Kidney epithelial cell (primary cell): ENCODE results near the gene SPIC. TPM values are rescaled to one million over a fixed set of nuclear protein-coding genes. Genes with fewer than 3 reads are reported as not detected.

Experiments
- DNase-seq: peaks from one replicate; pipeline ENCODE4 v3.0.0-alpha.2; 2010; ENCODE audit warnings: low read depth
- H3K27me3 ChIP-seq: 2 replicates; pipeline ENCODE4 v1.6.0; 2011; ENCODE audit warnings: low read length; ENCODE audit not compliant: control insufficient read depth, insufficient read depth
- H3K36me3 ChIP-seq: 2 replicates; pipeline ENCODE4 v1.5.1; 2011; ENCODE audit warnings: low read length; ENCODE audit not compliant: control insufficient read depth, insufficient read depth
- H3K4me3 ChIP-seq: 2 replicates; pipeline ENCODE4 v1.5.1; 2011; ENCODE audit warnings: low read depth, mild to moderate bottlenecking, control low read depth, low read length
- CTCF ChIP-seq: IDR thresholded peaks from 2 replicates; pipeline ENCODE4 v1.5.1; 2011; ENCODE audit warnings: mild to moderate bottlenecking, moderate library complexity, low read length, control low read depth, inconsistent platforms; ENCODE audit not compliant: insufficient read depth, poor library complexity, severe bottlenecking
- total RNA-seq: library from RNA; depleted of rRNA; stranded (reverse); fragments of >200 nt; gene quantifications from 2 replicates; pipeline ENCODE4 v1.2.3, GENCODE V29; 2015

The SPIC gene
- total RNA-seq, result not detected in 2 replicates

- H3K4me3 ChIP-seq, result no peak within 1 kb of the TSS
- no peak for TF ChIP-seq CTCF
- H3K36me3 ChIP-seq, result no peaks in the 10 kb centered on the region
- no peaks in the 10 kb centered on the region for H3K27me3 ChIP-seq
- DNase-seq, result no peak
Observed at GRCh38 chr12:101474711-101475386, at the start of gene SPIC. Gene SPIC, plus strand, starts transcription at chr12:101475336. Its CDS starts 1,569 bp downstream, at chr12:101476905.

- no peak overlapping the region for H3K4me3 ChIP-seq
- H3K27me3 ChIP-seq, result no peaks in the 10 kb centered on the region
- TF ChIP-seq CTCF, result no peak
- DNase-seq, result no peak
- H3K36me3 ChIP-seq, result no peaks in the 10 kb centered on the region
Observed at GRCh38 chr12:101430456-101430855, 44.7 kb upstream of the SPIC start.

- Histone ChIP-seq H3K4me3 (no peak overlapping the region), H3K27me3 (no peaks in the 10 kb centered on the region), H3K36me3 (no peaks in the 10 kb centered on the region)
- DNase-seq, result no peak
- no peak for TF ChIP-seq CTCF
Observed at GRCh38 chr12:101436136-101436535, 39.0 kb upstream of the SPIC start.

GRCh38 chr12:101439236-101439635 is 35.9 kb upstream of the SPIC start:
- no peak for TF ChIP-seq CTCF
- Histone ChIP-seq H3K27me3 (no peaks in the 10 kb centered on the region), H3K36me3 (no peaks in the 10 kb centered on the region), H3K4me3 (no peak overlapping the region)
- no peak for DNase-seq

GRCh38 chr12:101441461-101442224 is 33.5 kb upstream of the SPIC start:
- H3K27me3 ChIP-seq, result no peaks in the 10 kb centered on the region
- no peak overlapping the region for H3K4me3 ChIP-seq
- DNase-seq, result no peak
- no peaks in the 10 kb centered on the region for H3K36me3 ChIP-seq
- TF ChIP-seq CTCF, result no peak
